ENCODE results near the gene BAG5. TPM values are rescaled to one million over a fixed set of nuclear protein-coding genes. Genes with fewer than 3 reads are reported as not detected.
"Not testable (repeated sequence)": the region's sequence is repeated elsewhere in the genome, so short reads cannot be mapped to it uniquely, and the experiment has no call there.

BAG5 gene
- total RNA-seq, 4 donors from 2014 or later = 40.3 to 44.3 (median 43.1) TPM

DNA sequence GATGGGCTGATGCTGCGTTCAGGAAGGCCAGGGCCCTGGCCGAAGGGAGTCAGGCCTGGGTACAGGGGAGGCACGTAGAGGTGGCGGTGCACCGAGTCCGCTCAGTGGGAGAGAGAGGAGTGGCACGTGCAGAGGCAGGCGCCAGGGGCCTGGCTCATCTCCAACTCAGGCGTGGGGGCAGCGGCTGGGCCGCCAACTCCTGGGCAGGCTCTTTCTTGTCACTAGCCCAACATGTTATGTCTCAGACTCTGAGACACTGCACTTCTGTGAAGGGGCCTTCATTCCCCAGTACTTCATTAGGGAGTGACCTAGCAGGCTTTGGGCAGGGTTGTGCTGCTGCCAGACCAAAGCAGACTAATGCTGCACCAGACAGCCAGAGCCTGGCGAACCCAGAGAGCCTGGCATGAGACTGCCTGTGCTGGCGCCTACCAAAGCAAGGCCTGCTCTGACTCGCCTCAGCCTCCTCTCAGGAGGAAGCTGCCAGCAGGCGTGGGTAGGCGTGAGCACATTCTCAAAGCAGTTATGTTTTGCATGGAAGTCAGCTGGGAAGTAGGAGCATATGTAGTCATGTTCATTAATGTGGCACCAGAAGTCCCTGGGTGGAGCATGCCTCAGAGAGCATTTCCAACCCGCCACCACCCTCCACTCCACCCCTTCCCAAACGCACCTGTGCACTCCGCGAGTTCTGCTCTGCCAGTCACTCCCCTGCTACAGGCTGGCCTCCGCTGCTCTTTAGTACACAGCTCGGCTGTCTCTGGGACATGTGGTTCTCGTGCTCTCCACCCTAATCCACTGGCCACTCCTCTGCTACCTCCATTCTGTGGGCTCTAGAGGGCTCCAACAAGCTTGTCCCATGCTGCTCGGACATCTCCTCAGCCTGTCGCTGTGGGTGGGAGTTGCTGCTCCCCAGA lies 49.5 kb downstream of the BAG5 start:
- H3K4me3 ChIP-seq (ENCODE audit: low read depth, poor library complexity, severe bottlenecking) = no peak overlapping the region
- DNase-seq (ENCODE audit: low spot score in 2 of 2) = peak in 1 of 2 donors; percentile 82
- TF ChIP-seq, protein P1, sequence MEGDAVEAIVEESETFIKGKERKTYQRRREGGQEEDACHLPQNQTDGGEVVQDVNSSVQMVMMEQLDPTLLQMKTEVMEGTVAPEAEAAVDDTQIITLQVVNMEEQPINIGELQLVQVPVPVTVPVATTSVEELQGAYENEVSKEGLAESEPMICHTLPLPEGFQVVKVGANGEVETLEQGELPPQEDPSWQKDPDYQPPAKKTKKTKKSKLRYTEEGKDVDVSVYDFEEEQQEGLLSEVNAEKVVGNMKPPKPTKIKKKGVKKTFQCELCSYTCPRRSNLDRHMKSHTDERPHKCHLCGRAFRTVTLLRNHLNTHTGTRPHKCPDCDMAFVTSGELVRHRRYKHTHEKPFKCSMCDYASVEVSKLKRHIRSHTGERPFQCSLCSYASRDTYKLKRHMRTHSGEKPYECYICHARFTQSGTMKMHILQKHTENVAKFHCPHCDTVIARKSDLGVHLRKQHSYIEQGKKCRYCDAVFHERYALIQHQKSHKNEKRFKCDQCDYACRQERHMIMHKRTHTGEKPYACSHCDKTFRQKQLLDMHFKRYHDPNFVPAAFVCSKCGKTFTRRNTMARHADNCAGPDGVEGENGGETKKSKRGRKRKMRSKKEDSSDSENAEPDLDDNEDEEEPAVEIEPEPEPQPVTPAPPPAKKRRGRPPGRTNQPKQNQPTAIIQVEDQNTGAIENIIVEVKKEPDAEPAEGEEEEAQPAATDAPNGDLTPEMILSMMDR (IDR thresholded peaks at IDR 0.05) = no peak
- TF ChIP-seq POLR2A (IDR thresholded peaks at IDR 0.05) = no peak
- intact Hi-C loops (cut with DNase I; ENCODE audit: low total_unique reads) = no loop called here
- 23 to 29% methylated on average over 25 of the region's 25 CpGs for WGBS, 2 donors

- 78 to 87% methylated on average over 8 of the region's 8 CpGs for WGBS, 2 donors
- H3K4me3 ChIP-seq (ENCODE audit: low read depth, poor library complexity, severe bottlenecking); intact Hi-C loops (cut with DNase I; ENCODE audit: low total_unique reads); DNase-seq (ENCODE audit: low spot score in 2 of 2): not testable (repeated sequence)
These were observed 50.3 kb downstream of the BAG5 start for GRCh38 chr14:103512180-103512579.

DNA sequence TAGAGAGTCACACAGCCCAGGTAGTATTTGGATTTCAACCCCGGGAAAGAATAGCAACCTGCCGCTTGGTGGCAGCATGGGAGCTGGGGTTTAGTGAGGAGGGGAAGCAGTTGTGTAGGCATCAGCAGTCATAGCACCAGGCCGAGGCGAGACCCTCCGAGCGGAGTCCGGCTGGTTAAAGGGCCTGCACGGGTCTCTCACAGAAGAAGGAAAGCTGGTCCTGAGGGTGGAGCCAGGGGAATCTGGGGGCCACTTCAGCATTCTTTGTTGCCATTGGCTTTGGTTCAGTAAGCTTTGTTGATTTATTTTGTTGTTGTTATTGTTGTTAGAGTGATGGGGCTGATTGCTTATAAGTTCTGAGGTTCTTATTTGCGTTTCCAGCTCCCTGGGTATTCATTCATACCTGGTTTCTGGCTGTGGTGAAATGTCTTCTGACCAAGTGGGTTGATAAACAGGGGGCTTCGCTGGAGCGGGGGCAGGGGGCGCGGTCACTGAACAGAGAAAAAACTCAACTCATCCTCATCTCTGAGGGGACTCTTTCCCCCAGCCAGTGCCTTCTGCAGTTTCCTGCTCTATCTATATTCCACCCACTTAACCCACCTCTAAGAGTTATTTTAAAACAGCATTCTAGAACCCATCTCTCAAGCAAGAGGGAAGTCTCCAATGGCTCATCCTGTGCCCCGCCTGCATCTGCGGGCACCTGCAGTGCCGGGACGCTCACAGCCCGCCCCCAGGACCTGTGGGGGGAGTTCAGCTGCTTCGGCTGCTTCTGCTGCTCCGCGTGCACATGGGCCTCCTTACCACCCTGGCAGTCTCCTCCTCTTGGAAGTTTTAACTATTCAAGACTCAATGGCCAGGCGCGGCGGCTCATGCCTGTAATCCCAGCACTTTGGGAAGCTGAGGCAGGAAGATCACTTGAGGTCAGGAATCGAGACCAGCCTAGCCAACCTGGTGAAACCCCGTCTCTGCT lies 51.4 kb downstream of the BAG5 start:
- H3K4me3 ChIP-seq (ENCODE audit: low read depth, poor library complexity, severe bottlenecking) = no peak overlapping the region
- peak in 1 of 2 donors; percentile 80 for DNase-seq (ENCODE audit: low spot score in 2 of 2)
- TF ChIP-seq, protein P1 (IDR thresholded peaks at IDR 0.05) = no peak
- TF ChIP-seq POLR2A (IDR thresholded peaks at IDR 0.05) = no peak
- WGBS, 2 donors = 86 to 90% methylated on average over 26 of the region's 26 CpGs
- intact Hi-C loops (cut with DNase I; ENCODE audit: low total_unique reads) = no loop called here

- WGBS, 2 donors = 88 to 91% methylated on average over 11 of the region's 11 CpGs
- peak in 1 of 2 donors; percentile 64 for DNase-seq (ENCODE audit: low spot score in 2 of 2)
- TF ChIP-seq POLR2A (IDR thresholded peaks at IDR 0.05) = no peak
- TF ChIP-seq, protein P1 (IDR thresholded peaks at IDR 0.05) = no peak
These were observed 52.4 kb downstream of the BAG5 start for GRCh38 chr14:103509864-103510723.

DNA sequence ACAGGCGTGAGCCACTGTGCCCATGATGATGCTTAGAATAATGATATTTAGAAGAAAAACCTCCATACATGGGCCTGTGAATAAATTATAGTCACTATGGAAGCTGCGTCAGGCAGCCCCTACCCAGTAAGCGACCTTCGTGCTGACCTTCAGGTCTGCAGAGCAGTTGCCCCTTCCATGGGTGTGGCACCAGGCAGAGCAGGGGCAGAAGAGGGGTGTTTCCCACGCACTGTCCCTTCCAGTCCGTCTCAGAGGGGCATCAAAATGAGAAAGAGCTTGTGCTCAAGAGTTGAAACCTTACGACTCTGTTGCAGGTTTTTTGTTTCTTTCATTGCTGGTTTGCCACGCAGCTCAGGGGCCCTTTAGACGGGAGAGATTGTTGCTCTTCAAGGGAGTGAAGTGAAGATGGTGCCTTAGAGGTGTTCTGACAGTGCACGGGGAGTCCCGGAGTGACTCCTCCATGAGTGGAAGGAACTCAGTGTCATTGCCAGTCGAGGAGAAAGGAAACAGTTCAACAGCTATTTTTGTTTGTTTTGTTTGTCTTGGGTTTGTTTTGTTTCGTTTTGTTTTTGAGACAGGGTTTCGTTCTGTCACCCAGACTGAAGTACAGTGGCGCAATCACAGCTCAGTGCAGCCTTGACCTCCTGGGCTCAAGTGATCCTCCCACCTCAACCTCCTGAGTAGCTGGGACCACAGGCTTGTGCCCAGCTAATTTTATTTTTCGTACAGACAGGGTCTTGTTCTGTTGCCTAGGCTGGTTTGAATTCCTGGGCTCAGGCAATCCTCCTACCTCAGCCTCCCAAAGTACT lies 53.7 kb downstream of the BAG5 start:
- DNase-seq (ENCODE audit: low spot score in 2 of 2) = no peak
- intact Hi-C loops (cut with DNase I; ENCODE audit: low total_unique reads) = no loop called here
- 90 to 91% methylated on average over 16 of the region's 16 CpGs for WGBS, 2 donors
- TF ChIP-seq, protein P1 (IDR thresholded peaks at IDR 0.05) = no peak
- TF ChIP-seq POLR2A (IDR thresholded peaks at IDR 0.05) = no peak
- H3K4me3 ChIP-seq (ENCODE audit: low read depth, poor library complexity, severe bottlenecking) = no peak overlapping the region

More at GRCh38 chr14:103509864-103510723, 52.4 kb downstream of the BAG5 start:
- intact Hi-C loops (cut with DNase I; ENCODE audit: low total_unique reads) = no loop called here
- no peak overlapping the region for H3K4me3 ChIP-seq (ENCODE audit: low read depth, poor library complexity, severe bottlenecking)
